CD4-positive, alpha-beta memory T cell (primary cell): ENCODE measurements around the gene PARP3. TPM values are rescaled to one million over a fixed set of nuclear protein-coding genes. Genes with fewer than 3 reads are reported as not detected.
A peak's percentile ranks its signal among the peaks of the same experiment; 100 is the strongest.

Experiments
- CTCF ChIA-PET: fragments of 350-600 bp; sonication (Branson Sonifier 250); formaldehyde crosslinking; loops from one replicate; lab custom pipeline; 2021; ENCODE audit warnings: inconsistent platforms; ENCODE audit not compliant: partially characterized antibody; lab: Charles Lee
- POLR2A ChIA-PET: fragments of 350-600 bp; sonication (Branson Sonifier 250); formaldehyde crosslinking; loops from one replicate; lab custom pipeline; 2021; ENCODE audit not compliant: partially characterized antibody; lab: Charles Lee
- DNase-seq, 5 donors: peaks; one replicate each; pipeline versions ENCODE4 v3.0.0 to v3.0.0-alpha.2; 2020 to 2022; ENCODE audit warnings: mixed read lengths in 1 of 5
- H3K27ac ChIP-seq: one replicate; pipeline ENCODE4 v1.7.0; 2013; ENCODE audit warnings: low read depth, low read length
- H3K27me3 ChIP-seq: 2 replicates; pipeline ENCODE4 v1.7.0; 2013; ENCODE audit warnings: mild to moderate bottlenecking, low read length, moderate library complexity; ENCODE audit not compliant: insufficient read depth
- H3K36me3 ChIP-seq: 2 replicates; pipeline ENCODE4 v1.7.0; 2013; ENCODE audit warnings: mild to moderate bottlenecking, low read length, moderate library complexity; ENCODE audit not compliant: insufficient read depth
- H3K4me1 ChIP-seq: 2 replicates; pipeline ENCODE4 v1.7.0; 2013; ENCODE audit warnings: mild to moderate bottlenecking, low read length, moderate library complexity; ENCODE audit not compliant: insufficient read depth
- H3K4me3 ChIP-seq, 2 donors: one replicate each; pipeline ENCODE4 v1.7.0; 2013; ENCODE audit warnings: low read length in 2 of 2, mild to moderate bottlenecking in 1 of 2
- H3K9me3 ChIP-seq, 2 donors: one replicate each; pipeline ENCODE4 v1.7.0; 2013; ENCODE audit warnings: low read length in 2 of 2, control low read depth in 1 of 2; ENCODE audit not compliant: control insufficient read depth in 1 of 2
- H3K27ac Mint-ChIP-seq, 7 donors: one replicate each; pipeline ENCODE4 v1.8.0; 2020 to 2021; ENCODE audit warnings: mixed read lengths in 7 of 7, mild to moderate bottlenecking in 6 of 7, inconsistent platforms in 3 of 7, moderate library complexity in 3 of 7
- H3K27me3 Mint-ChIP-seq, 2 donors: one replicate each; pipeline ENCODE4 v1.8.0; 2020 to 2021; ENCODE audit warnings: mixed read lengths in 2 of 2
- H3K36me3 Mint-ChIP-seq, 2 donors: one replicate each; pipeline ENCODE4 v1.8.0; 2020 to 2021; ENCODE audit warnings: mixed read lengths in 2 of 2, inconsistent platforms in 1 of 2, mild to moderate bottlenecking in 1 of 2
- H3K4me1 Mint-ChIP-seq, 4 donors: one replicate each; pipeline ENCODE4 v1.8.0; 2020 to 2021; ENCODE audit warnings: mixed read lengths in 4 of 4, mild to moderate bottlenecking in 1 of 4
- H3K4me3 Mint-ChIP-seq, 8 donors: one replicate each; pipeline ENCODE4 v1.8.0; 2020 to 2021; ENCODE audit warnings: mixed read lengths in 8 of 8, mild to moderate bottlenecking in 7 of 8, moderate library complexity in 6 of 8, inconsistent platforms in 3 of 8
- H3K9me3 Mint-ChIP-seq, 8 donors: one replicate each; pipeline ENCODE4 v1.8.0; 2020 to 2021; ENCODE audit warnings: mixed read lengths in 8 of 8, mild to moderate bottlenecking in 5 of 8, inconsistent platforms in 3 of 8, moderate library complexity in 1 of 8
- intact Hi-C: fragments of 100-400 bp; cut with micrococcal nuclease; formaldehyde crosslinking; loops from one replicate; pipeline ENCODE4 v1.15.1; 2023
- polyA plus RNA-seq, 2 donors: library from polyadenylated mRNA; unstranded; fragments of 300-500 nt; fragmentation: Illumina TruSeq; gene quantifications; one replicate each; pipeline ENCODE4 v1.2.3, GENCODE V29; 2021
- total RNA-seq, 2 experiments: library from RNA; stranded (reverse); gene quantifications; one replicate each; pipeline ENCODE4 v1.2.3, GENCODE V29; 2021

The PARP3 gene
- total and polyA plus RNA-seq, 4 experiments from 2014 or later: 2.9 to 10.5 (median 6.9) TPM

DNA sequence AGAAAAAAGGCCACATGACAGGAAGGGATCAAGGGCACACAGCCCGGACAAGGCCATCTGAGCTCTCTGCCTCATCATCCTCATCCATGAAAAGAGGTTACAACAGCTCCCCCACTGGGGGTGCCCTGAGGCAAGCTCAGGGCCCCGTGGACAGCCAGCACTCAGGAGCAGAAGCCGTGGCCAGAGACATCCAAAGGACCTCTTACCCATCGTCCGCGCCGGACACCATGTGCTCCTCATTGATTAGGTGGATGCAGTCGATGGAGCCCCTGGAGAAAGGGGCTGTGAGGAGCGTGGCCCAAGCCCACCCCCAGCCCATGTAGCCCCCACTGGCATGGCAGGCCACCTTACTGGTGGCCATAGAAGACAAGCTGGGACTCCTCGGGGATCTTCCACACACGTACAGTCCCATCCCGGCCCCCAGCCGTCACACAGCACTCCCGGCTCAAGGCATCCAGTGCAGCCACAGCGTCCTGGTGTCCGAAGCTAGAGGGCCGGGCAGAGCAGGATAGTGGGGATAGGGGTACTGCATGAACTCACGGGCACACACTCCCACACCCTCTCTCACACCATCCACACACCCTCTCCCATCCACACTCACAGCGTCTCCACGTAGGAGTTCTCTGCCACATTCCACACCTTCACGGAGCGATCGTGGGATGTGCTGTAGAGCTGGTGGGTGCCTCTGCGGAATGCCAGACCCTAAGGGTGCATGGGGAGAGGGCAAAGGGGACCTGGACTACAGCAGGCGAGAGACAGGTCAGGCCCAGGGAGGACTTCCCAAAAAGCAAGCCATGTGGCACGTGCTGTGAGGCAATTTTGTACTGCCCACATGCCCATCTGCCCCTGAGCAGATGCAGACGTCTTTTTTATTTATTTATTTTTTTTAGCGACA is 6.9 kb upstream of the PARP3 start:
- peaks cover 12% of the 10 kb centered on the region for H3K4me1 ChIP-seq
- H3K27ac Mint-ChIP-seq: no peak overlapping the region
- H3K4me3 Mint-ChIP-seq: no peak overlapping the region
- peaks cover 0 to 2% (median 0%) of the 10 kb centered on the region in 8 donors for H3K9me3 Mint-ChIP-seq
- peaks cover 36 to 69% of the 10 kb centered on the region in 2 donors for H3K36me3 Mint-ChIP-seq
- ChIA-PET CTCF (no interaction called here), POLR2A (interaction anchor here (1.2 to 2.2 kb wide), 2 partner anchors 39 kb away, joined by 4 to 7 read pairs; partner anchors contain the start of genes ABHD14A and ABHD14B)
- H3K4me3 ChIP-seq: no peak overlapping the region
- H3K9me3 ChIP-seq: no peaks in the 10 kb centered on the region
- H3K27ac ChIP-seq: no peak overlapping the region
- H3K27me3 Mint-ChIP-seq: no peaks in the 10 kb centered on the region
- H3K36me3 ChIP-seq: peaks cover 53% of the 10 kb centered on the region
- no peak for DNase-seq
- H3K27me3 ChIP-seq: no peaks in the 10 kb centered on the region
- intact Hi-C loops: no loop called here
- peaks cover 4 to 11% (median 8%) of the 10 kb centered on the region in 4 donors for H3K4me1 Mint-ChIP-seq

DNA sequence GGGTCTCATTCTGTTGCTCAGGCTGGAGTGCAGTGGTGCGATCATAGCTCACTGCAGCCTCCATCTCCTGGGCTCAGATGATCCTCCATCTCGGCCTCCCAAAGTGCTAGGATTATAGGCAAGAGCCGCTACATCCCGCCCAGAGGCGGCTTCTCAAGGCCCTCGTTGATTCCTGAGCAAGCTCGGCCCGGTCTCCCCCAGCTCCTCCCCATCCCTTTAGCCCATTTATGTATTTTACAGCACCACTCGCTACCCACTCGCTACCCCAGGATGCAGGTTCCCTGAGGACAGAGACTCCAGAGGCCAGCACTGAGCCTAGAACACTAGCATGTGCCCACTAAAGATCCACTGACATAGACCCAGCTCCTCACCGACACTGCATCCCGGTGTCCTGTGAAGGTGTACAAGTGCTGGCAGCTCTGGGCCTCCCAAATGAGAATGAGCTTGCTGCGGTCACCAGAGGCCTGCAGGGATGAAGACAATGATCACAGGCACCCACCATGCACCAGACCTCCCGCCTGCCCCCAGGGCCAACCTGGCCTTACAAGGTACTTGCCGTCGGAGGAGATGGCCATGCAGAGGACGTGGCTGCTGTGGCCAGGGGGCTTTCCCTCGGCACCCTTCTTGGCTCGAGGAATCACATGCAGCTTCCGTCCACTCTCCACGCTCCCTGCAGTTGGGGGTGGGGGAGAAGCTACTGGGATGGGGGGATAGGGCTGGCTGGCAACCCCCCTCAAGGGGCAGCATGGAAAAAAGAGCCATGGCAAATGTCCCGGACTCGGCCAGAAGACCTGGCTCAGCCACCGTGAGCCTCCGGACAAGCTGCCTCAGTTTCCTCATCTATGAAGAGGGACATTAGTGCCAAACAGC is 6.0 kb upstream of the PARP3 start:
- POLR2A ChIA-PET: interaction anchor here (0.6 to 2.2 kb wide), 2 partner anchors 12 to 38 kb away, joined by 3 to 7 read pairs; partner anchors contain the start of genes ABHD14A and ABHD14B
- Histone ChIP-seq H3K4me3 (no peak overlapping the region), H3K4me1 (peaks cover 20% of the 10 kb centered on the region), H3K9me3 (no peaks in the 10 kb centered on the region), H3K36me3 (peaks cover 53% of the 10 kb centered on the region), H3K27me3 (no peaks in the 10 kb centered on the region), H3K27ac (no peak overlapping the region)
- Mint-ChIP-seq H3K27ac (no peak overlapping the region), H3K4me3 (no peak overlapping the region), H3K36me3 (peaks cover 34 to 65% of the 10 kb centered on the region in 2 donors), H3K4me1 (peaks cover 11 to 20% (median 16%) of the 10 kb centered on the region in 4 donors), H3K27me3 (no peaks in the 10 kb centered on the region), H3K9me3 (peaks cover 0 to 2% (median 0%) of the 10 kb centered on the region in 8 donors)
- no peak for DNase-seq
- CTCF ChIA-PET: interaction anchor here (1.3 kb wide), 1 partner anchor 12 kb away, joined by 3 read pairs; no protein-coding TSS in a partner anchor
- intact Hi-C loops: no loop called here

DNA sequence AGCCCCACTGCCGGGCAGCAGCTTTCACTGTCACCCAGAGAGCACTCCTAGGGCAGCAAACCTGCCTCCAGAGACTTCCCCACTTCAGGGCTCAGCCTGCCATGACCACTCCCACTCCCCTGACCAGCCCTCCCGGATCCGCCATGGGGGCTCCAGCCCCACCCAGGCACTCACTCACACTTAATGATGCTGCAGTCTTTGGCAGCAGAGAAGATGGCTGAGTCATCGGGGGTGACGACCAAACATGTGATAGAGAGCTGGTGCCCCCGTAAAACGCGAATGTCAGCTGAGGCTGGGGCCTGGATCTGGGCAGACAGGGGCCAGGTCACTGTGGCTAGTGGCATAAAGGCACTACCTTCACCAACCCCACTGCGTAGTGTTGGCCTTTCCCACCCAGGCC is 5.1 kb upstream of the PARP3 start:
- peaks cover 53% of the 10 kb centered on the region for H3K36me3 ChIP-seq
- CTCF ChIA-PET: interaction anchor here (1.3 kb wide), 2 partner anchors 11 to 37 kb away, joined by 3 read pairs; partner anchors contain the start of gene ABHD14B

DNA sequence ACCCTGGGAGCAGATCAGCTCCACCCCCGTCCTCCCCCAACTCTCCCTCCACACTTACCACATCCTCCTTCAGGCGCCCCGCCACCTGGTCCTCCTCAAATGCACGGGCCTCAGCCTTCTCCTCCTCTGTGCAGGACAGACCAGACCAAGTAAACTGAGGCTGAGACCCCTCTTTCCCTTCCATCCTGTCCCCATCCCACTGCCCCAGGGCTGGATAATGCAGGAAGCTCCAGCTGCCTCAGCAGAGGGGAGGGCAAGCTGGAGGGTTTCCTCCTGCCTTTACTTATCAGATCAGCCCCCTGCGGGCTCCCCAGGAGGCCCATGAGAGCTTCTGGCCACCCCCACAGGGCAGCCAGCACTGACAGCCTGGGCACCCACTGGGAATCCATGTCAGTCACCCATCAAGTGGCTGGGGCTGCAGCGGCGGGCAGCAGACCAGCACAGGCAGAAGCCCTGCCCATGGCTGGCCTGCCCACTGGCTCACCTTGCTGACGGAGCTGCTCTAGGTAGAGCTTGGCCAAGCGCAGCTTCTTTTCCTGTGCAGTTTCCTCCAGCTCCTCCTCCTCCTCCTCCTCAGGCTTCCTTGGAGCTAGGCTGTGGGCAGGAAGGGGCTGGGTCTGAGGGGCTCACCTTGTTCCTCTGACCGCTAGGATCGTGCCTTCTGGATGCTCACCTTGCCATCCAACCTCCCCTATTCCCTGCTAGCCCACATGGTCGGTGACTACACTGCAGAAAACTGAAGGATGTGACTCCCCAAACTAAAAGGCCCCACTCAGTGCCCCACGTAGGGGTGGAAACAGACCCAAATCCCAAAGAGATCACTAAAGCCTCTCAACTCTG is 4.3 kb upstream of the PARP3 start:
- H3K4me3 ChIP-seq: no peak overlapping the region
- no peaks in the 10 kb centered on the region for H3K27me3 Mint-ChIP-seq
- H3K27ac ChIP-seq: no peak overlapping the region
- CTCF ChIA-PET: interaction anchor here (1.3 kb wide), 2 partner anchors 10 to 36 kb away, joined by 3 read pairs; partner anchors contain the start of gene ABHD14B
- no peak for DNase-seq
- peaks cover 31% of the 10 kb centered on the region for H3K4me1 ChIP-seq
- H3K4me1 Mint-ChIP-seq: peaks cover 16 to 37% (median 24%) of the 10 kb centered on the region in 4 donors
- POLR2A ChIA-PET: interaction anchor here (2.2 kb wide), 1 partner anchor 36 kb away, joined by 7 read pairs; the partner anchor contains the start of genes ABHD14A and ABHD14B
- peaks cover 0 to 2% (median 0%) of the 10 kb centered on the region in 8 donors for H3K9me3 Mint-ChIP-seq
- H3K36me3 Mint-ChIP-seq: peaks cover 34 to 61% of the 10 kb centered on the region in 2 donors
- H3K27me3 ChIP-seq: no peaks in the 10 kb centered on the region
- no peak overlapping the region for H3K4me3 Mint-ChIP-seq
- intact Hi-C loops: no loop called here
- peak overlapping the region in 1 of 7 donors; percentile 60 for H3K27ac Mint-ChIP-seq
- peaks cover 53% of the 10 kb centered on the region for H3K36me3 ChIP-seq
- H3K9me3 ChIP-seq: no peaks in the 10 kb centered on the region

More for the DNA sequence above, 5.1 kb upstream of the PARP3 start:
- Histone ChIP-seq H3K27ac (no peak overlapping the region), H3K4me1 (peaks cover 25% of the 10 kb centered on the region), H3K9me3 (no peaks in the 10 kb centered on the region), H3K4me3 (no peak overlapping the region), H3K27me3 (no peaks in the 10 kb centered on the region)
- intact Hi-C loops: no loop called here
- POLR2A ChIA-PET: interaction anchor here (2.2 kb wide), 1 partner anchor 37 kb away, joined by 7 read pairs; the partner anchor contains the start of genes ABHD14A and ABHD14B
- peaks cover 12 to 29% (median 20%) of the 10 kb centered on the region in 4 donors for H3K4me1 Mint-ChIP-seq
- H3K27me3 Mint-ChIP-seq: no peaks in the 10 kb centered on the region
- no peak for DNase-seq
- H3K36me3 Mint-ChIP-seq: peaks cover 34 to 64% of the 10 kb centered on the region in 2 donors
- H3K4me3 Mint-ChIP-seq: no peak overlapping the region
- peak overlapping the region in 1 of 7 donors; percentile 48 for H3K27ac Mint-ChIP-seq
- H3K9me3 Mint-ChIP-seq: peaks cover 0 to 2% (median 0%) of the 10 kb centered on the region in 8 donors

DNA sequence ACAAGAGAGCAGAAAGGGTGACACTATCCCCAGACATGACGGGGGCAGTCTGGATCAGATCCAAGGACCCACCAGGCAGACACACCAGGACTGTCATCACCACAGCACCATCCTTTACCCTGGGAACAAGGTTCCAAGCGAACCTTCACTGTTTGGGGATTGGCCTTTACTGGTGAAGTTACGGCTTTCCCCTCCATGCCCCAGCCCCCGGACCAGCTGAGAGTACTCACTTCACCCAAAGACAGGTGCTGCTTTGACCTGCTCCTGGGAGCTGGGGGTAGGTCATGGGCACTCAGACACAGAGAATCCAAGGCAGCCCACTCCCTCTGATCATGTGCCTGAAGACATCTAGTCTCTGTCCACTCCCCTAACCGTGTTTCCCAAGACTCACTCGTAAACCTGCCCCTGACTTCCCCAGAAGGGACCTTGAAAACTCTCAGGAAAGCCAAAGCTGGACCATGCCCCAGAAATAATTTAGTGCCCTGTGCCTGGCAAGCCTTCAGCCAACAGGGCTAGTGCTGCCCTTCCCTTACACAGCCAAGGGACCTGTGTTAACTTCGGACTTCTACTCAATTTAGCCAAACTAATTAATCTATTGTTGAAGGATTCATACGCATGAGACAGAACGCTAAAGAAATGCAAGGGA is 3.3 kb upstream of the PARP3 start:
- no peak for DNase-seq
- Histone ChIP-seq H3K36me3 (peaks cover 46% of the 10 kb centered on the region), H3K9me3 (no peaks in the 10 kb centered on the region), H3K27me3 (no peaks in the 10 kb centered on the region), H3K27ac (no peak overlapping the region), H3K4me1 (peaks cover 37% of the 10 kb centered on the region), H3K4me3 (no peak overlapping the region)
- Mint-ChIP-seq H3K36me3 (peaks cover 28 to 51% of the 10 kb centered on the region in 2 donors), H3K4me3 (peak overlapping the region in 3 of 8 donors; percentile 0 to 17 (median 1)), H3K27me3 (no peaks in the 10 kb centered on the region), H3K4me1 (peaks cover 18 to 43% (median 28%) of the 10 kb centered on the region in 4 donors), H3K9me3 (no peaks in the 10 kb centered on the region), H3K27ac (peak overlapping the region in 2 of 7 donors; percentile 11 to 76)
- ChIA-PET POLR2A (no interaction called here), CTCF (no interaction called here)
- intact Hi-C loops: no loop called here
